Endodermal cell (in vitro differentiated cells): Measurements from ENCODE around the gene TUBG1. TPM values are rescaled to one million over a fixed set of nuclear protein-coding genes. Genes with fewer than 3 reads are reported as not detected.

Experiments used
- DNase-seq: peaks from one replicate; pipeline ENCODE4 v3.0.0-alpha.2; 2017
- H3K27ac ChIP-seq: 2 replicates; pipeline ENCODE4 v1.5.1; 2013; ENCODE audit warnings: mild to moderate bottlenecking, low read depth, low read length, moderate library complexity
- H3K27me3 ChIP-seq: 2 replicates; pipeline ENCODE4 v1.6.1; 2013; ENCODE audit warnings: mild to moderate bottlenecking, low read length, moderate library complexity; ENCODE audit not compliant: insufficient read depth, control insufficient read depth, poor library complexity, severe bottlenecking
- H3K36me3 ChIP-seq: 2 replicates; pipeline ENCODE4 v1.7.0; 2013; ENCODE audit warnings: mild to moderate bottlenecking, low read length, moderate library complexity; ENCODE audit not compliant: control insufficient read depth, insufficient read depth
- H3K4me1 ChIP-seq: one replicate; pipeline ENCODE4 v1.7.0; 2013; ENCODE audit warnings: low read length; ENCODE audit not compliant: control insufficient read depth, insufficient read depth
- H3K4me3 ChIP-seq: 2 replicates; pipeline ENCODE4 v1.5.1; 2013; ENCODE audit warnings: mild to moderate bottlenecking, low read length, moderate library complexity
- H3K9ac ChIP-seq: 2 replicates; pipeline ENCODE4 v1.6.1; 2013; ENCODE audit warnings: mild to moderate bottlenecking, low read length, moderate library complexity; ENCODE audit not compliant: poor library complexity, severe bottlenecking; ENCODE audit errors: extremely low read depth
- H3K9me3 ChIP-seq: 2 replicates; pipeline ENCODE4 v1.6.1; 2013; ENCODE audit warnings: mild to moderate bottlenecking, low read length, moderate library complexity; ENCODE audit not compliant: control insufficient read depth
- H3K27ac Mint-ChIP-seq: 2 replicates; pipeline ENCODE4 v1.8.0; 2020; ENCODE audit warnings: mixed read lengths
- H3K27me3 Mint-ChIP-seq: 2 replicates; pipeline ENCODE4 v1.8.0; 2021; ENCODE audit warnings: mild to moderate bottlenecking, mixed read lengths; ENCODE audit not compliant: insufficient read depth
- H3K36me3 Mint-ChIP-seq: 2 replicates; pipeline ENCODE4 v1.8.0; 2020; ENCODE audit warnings: low read depth, mixed read lengths
- H3K4me1 Mint-ChIP-seq: 2 replicates; pipeline ENCODE4 v1.8.0; 2020; ENCODE audit warnings: mixed read lengths
- H3K4me3 Mint-ChIP-seq: 2 replicates; pipeline ENCODE4 v1.8.0; 2020; ENCODE audit warnings: mild to moderate bottlenecking, moderate library complexity, mixed read lengths
- H3K9me3 Mint-ChIP-seq: 2 replicates; pipeline ENCODE4 v1.8.0; 2020; ENCODE audit warnings: mild to moderate bottlenecking, mixed read lengths
- CTCF ChIP-seq: fragments of 200-600 bp; sonication (generic); conservative IDR thresholded peaks from 2 replicates; pipeline ENCODE4 v1.5.0; 2021; ENCODE audit warnings: antibody characterized with exemption, mild to moderate bottlenecking
- WGBS, 2 experiments: methylation state at CpG; one replicate each; pipeline versions ENCODE4 v1.1.5 to v1.1.7; 2013; ENCODE audit warnings: missing lambda C conversion rate in 2 of 2, mixed read lengths in 1 of 2; ENCODE audit not compliant: insufficient coverage in 1 of 2, insufficient read length in 1 of 2; 5-methylcytosine and 5-hydroxymethylcytosine counted together
- total RNA-seq, 2 donors: library from RNA; stranded (reverse); fragmentation: NEBNext Ultra II Directional in 1 of 2; extraction: Animal tissue kit (Norgen Biotek cat#: 25700) in 1 of 2; gene quantifications; 2 replicates in 1 of 2; 3 replicates in 1 of 2; pipeline ENCODE4 v1.2.1, GENCODE V29; 2021

The TUBG1 gene
- total RNA-seq, 2 donors from 2014 or later, result 94.2 to 124 TPM

- Mint-ChIP-seq H3K36me3 (peaks cover 37% of the 10 kb centered on the region), H3K9me3 (no peaks in the 10 kb centered on the region), H3K27me3 (no peaks in the 10 kb centered on the region), H3K27ac (no peak overlapping the region), H3K4me3 (no peak overlapping the region), H3K4me1 (peaks cover 10% of the 10 kb centered on the region)
- WGBS, 2 experiments, result 94 to 99% methylated on average over 4 of the region's 4 CpGs
- Histone ChIP-seq H3K9me3 (no peaks in the 10 kb centered on the region), H3K9ac (no peak overlapping the region), H3K4me3 (no peak overlapping the region), H3K36me3 (peaks cover 43% of the 10 kb centered on the region), H3K27me3 (no peaks in the 10 kb centered on the region), H3K4me1 (no peaks in the 10 kb centered on the region), H3K27ac (no peak overlapping the region)
- no peak for DNase-seq
- TF ChIP-seq CTCF, result no peak
Observed at GRCh38 chr17:42612013-42612412, 2.5 kb downstream of the TUBG1 start.

- Mint-ChIP-seq H3K27me3 (no peaks in the 10 kb centered on the region), H3K4me3 (no peak overlapping the region), H3K27ac (no peak overlapping the region), H3K4me1 (peaks cover 7% of the 10 kb centered on the region), H3K9me3 (no peaks in the 10 kb centered on the region), H3K36me3 (peaks cover 37% of the 10 kb centered on the region)
- peaks cover 43% of the 10 kb centered on the region for H3K36me3 ChIP-seq
- DNase-seq, result no peak
- no peak overlapping the region for H3K4me3 ChIP-seq
- no peaks in the 10 kb centered on the region for H3K27me3 ChIP-seq
- peaks cover 2% of the 10 kb centered on the region for H3K4me1 ChIP-seq
- TF ChIP-seq CTCF, result no peak
- H3K27ac ChIP-seq, result no peak overlapping the region
- 97 to 100% methylated on average over 1 to 16 of the region's 17 CpGs for WGBS, 2 experiments
- H3K9me3 ChIP-seq, result no peaks in the 10 kb centered on the region
- no peak overlapping the region for H3K9ac ChIP-seq
Observed at GRCh38 chr17:42613699-42614295, 4.3 kb downstream of the TUBG1 start.

GRCh38 chr17:42617956-42618431, 8.5 kb downstream of the TUBG1 start:
- H3K9me3 Mint-ChIP-seq, result no peaks in the 10 kb centered on the region

More at GRCh38 chr17:42617956-42618431, 8.5 kb downstream of the TUBG1 start:
- H3K9ac ChIP-seq, result no peak overlapping the region
- Mint-ChIP-seq H3K27me3 (no peaks in the 10 kb centered on the region), H3K4me1 (peaks cover 8% of the 10 kb centered on the region), H3K4me3 (no peak overlapping the region), H3K27ac (peak overlapping the region; percentile 64), H3K36me3 (peaks cover 25% of the 10 kb centered on the region)
- WGBS, 2 experiments, result 82 to 86% methylated on average over 4 of the region's 4 CpGs
- H3K4me3 ChIP-seq, result no peak overlapping the region
- peaks cover 2% of the 10 kb centered on the region for H3K4me1 ChIP-seq
- H3K9me3 ChIP-seq, result no peaks in the 10 kb centered on the region
- no peaks in the 10 kb centered on the region for H3K27me3 ChIP-seq
- no peak for TF ChIP-seq CTCF
- H3K27ac ChIP-seq, result peak overlapping the region; percentile 49
- H3K36me3 ChIP-seq, result peaks cover 26% of the 10 kb centered on the region
- no peak for DNase-seq
